Vagina (tissue), 2 donors: ENCODE measurements around the gene KRT84.

ENCODE experiments used
- CTCF ChIP-seq, 3 experiments: fragments of 450-650 bp in 2 of 3; fragments of 200-600 bp in 1 of 3; sonication (generic) in 1 of 3; IDR thresholded peaks; one replicate each; pipeline ENCODE4 v1.5.1; 2017 to 2019; ENCODE audit warnings: antibody characterized with exemption in 3 of 3, mild to moderate bottlenecking in 2 of 3, moderate library complexity in 2 of 3
- POLR2A ChIP-seq, 2 donors: fragments of 450-650 bp; IDR thresholded peaks; one replicate each; pipeline ENCODE4 v1.6.1; 2017; ENCODE audit warnings: antibody characterized with exemption in 2 of 2, mild to moderate bottlenecking in 2 of 2, moderate library complexity in 2 of 2

GRCh38 chr12:52366738-52367485 is 18.5 kb downstream of the KRT84 start, which contains the start of gene KRT85:
- TF ChIP-seq POLR2A (IDR thresholded peaks at IDR 0.05) (no peak), CTCF (IDR thresholded peaks at IDR 0.05) (no peak)
